A673 (cell line): ENCODE data around the gene RAVER2.

Experiments used
- CTCF ChIP-seq: fragments of 300-800, 200-600 bp; sonication (generic); conservative IDR thresholded peaks from 2 replicates; pipeline ENCODE4 v1.5.1; 2017; ENCODE audit warnings: low read depth, mild to moderate bottlenecking, antibody characterized with exemption, low read length, moderate library complexity, mixed read lengths
- EZH2 ChIP-seq: fragments of 200-600 bp; sonication (generic); IDR thresholded peaks from 2 replicates; pipeline ENCODE4 v1.6.1; 2017; ENCODE audit warnings: borderline replicate concordance, low read depth, mild to moderate bottlenecking, mixed read lengths, antibody characterized with exemption, low read length; ENCODE audit not compliant: poor library complexity, severe bottlenecking

DNA sequence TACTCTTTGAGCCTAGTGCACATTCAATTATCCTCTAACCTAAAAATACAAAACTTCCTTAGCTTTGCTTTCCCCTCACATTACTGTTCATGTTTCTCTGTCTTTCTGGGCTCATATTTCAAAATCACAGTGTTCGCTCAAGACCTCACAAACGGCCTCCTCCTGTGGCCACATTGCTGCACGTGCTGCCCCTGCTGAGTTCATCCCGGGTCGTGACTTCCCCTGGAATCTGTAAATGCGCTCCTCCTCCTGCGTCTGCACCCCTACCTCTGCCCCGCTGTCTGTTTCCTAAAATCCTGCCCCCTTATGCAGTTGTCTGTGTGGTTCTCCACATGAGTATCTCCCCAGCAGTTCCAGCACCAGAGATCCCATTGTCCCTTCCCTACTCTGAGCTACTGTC is 45.5 kb upstream of the RAVER2 start:
- no peak for TF ChIP-seq CTCF
- TF ChIP-seq EZH2 = no peak
